ENCODE measurements around the gene CHDH. TPM values are rescaled to one million over a fixed set of nuclear protein-coding genes. Genes with fewer than 3 reads are reported as not detected.

Gene CHDH
- polyA plus RNA-seq, 2 of the 4 experiments (the other 2 are of a cell fraction), result 1.1 to 2.8 TPM

DNA sequence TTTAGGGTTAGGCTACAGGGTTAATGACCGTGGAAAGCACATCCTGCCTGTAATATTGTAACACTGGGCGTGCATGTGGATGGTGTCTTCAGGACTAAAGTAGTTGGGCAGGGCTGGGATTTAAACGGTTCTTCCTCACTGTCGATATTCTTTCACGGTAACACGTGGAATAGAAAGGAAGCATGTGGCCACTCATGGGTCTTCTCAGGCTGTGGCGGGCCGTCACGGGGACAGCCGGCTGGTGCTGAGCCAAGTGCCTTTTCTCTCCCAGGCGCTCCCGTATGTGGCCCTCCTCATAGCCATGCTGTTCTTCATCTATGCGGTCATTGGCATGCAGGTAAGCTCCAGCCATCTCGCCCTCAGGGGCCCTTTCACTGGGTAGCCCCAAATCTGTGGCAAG, 73.7 kb downstream of the CHDH start:
- TF ChIP-seq FOSL2 (IDR thresholded peaks at IDR 0.05) (no peak), FOSL2 (CRISPR knock-in tag; IDR thresholded peaks at IDR 0.05) (no peak), EHMT2 (IDR thresholded peaks at IDR 0.05; ENCODE audit: low read depth) (no peak), JUNB (IDR thresholded peaks at IDR 0.05) (no peak), KDM5A (IDR thresholded peaks at IDR 0.05) (no peak), ZFP36 (IDR thresholded peaks at IDR 0.05; ENCODE audit: borderline replicate concordance, partially characterized antibody) (no peak), RFX5 (IDR thresholded peaks at IDR 0.05) (no peak), RAD21 (conservative IDR thresholded peaks at IDR 0.05 in 1 of 2, IDR thresholded peaks at IDR 0.05 in 1 of 2) (no peak), MAZ (IDR thresholded peaks at IDR 0.05; ENCODE audit: borderline replicate concordance, low read depth, low read length) (no peak), NFE2L2 (conservative IDR thresholded peaks at IDR 0.05; ENCODE audit: low read length) (no peak)
- TF ChIP-seq, protein P1, sequence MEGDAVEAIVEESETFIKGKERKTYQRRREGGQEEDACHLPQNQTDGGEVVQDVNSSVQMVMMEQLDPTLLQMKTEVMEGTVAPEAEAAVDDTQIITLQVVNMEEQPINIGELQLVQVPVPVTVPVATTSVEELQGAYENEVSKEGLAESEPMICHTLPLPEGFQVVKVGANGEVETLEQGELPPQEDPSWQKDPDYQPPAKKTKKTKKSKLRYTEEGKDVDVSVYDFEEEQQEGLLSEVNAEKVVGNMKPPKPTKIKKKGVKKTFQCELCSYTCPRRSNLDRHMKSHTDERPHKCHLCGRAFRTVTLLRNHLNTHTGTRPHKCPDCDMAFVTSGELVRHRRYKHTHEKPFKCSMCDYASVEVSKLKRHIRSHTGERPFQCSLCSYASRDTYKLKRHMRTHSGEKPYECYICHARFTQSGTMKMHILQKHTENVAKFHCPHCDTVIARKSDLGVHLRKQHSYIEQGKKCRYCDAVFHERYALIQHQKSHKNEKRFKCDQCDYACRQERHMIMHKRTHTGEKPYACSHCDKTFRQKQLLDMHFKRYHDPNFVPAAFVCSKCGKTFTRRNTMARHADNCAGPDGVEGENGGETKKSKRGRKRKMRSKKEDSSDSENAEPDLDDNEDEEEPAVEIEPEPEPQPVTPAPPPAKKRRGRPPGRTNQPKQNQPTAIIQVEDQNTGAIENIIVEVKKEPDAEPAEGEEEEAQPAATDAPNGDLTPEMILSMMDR (IDR thresholded peaks at IDR 0.05), result no peak
- TF ChIP-seq, protein P2, sequence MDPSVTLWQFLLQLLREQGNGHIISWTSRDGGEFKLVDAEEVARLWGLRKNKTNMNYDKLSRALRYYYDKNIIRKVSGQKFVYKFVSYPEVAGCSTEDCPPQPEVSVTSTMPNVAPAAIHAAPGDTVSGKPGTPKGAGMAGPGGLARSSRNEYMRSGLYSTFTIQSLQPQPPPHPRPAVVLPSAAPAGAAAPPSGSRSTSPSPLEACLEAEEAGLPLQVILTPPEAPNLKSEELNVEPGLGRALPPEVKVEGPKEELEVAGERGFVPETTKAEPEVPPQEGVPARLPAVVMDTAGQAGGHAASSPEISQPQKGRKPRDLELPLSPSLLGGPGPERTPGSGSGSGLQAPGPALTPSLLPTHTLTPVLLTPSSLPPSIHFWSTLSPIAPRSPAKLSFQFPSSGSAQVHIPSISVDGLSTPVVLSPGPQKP (IDR thresholded peaks at IDR 0.05; ENCODE audit: low read depth, low read length), result no peak
- no peak for DNase-seq (ENCODE audit: low read depth in 1 of 2, low spot score in 1 of 2)
- FAIRE-seq, result no peak
- Histone ChIP-seq H3K27ac (no peak overlapping the region), H3K4me3 (no peak overlapping the region), H3K9me3 (no peaks in the 10 kb centered on the region), H3K4me1 (peaks cover 5% of the 10 kb centered on the region; the same call in 1 of the 3 replicates), H3K4me2 (no peak overlapping the region)
- 86% methylated on average over 14 of the region's 14 CpGs for WGBS (ENCODE audit: missing lambda C conversion rate)
- POLR2A ChIA-PET, result no interaction called here
- CTCF ChIA-PET, result no interaction called here
- ATAC-seq, result no peak

DNA sequence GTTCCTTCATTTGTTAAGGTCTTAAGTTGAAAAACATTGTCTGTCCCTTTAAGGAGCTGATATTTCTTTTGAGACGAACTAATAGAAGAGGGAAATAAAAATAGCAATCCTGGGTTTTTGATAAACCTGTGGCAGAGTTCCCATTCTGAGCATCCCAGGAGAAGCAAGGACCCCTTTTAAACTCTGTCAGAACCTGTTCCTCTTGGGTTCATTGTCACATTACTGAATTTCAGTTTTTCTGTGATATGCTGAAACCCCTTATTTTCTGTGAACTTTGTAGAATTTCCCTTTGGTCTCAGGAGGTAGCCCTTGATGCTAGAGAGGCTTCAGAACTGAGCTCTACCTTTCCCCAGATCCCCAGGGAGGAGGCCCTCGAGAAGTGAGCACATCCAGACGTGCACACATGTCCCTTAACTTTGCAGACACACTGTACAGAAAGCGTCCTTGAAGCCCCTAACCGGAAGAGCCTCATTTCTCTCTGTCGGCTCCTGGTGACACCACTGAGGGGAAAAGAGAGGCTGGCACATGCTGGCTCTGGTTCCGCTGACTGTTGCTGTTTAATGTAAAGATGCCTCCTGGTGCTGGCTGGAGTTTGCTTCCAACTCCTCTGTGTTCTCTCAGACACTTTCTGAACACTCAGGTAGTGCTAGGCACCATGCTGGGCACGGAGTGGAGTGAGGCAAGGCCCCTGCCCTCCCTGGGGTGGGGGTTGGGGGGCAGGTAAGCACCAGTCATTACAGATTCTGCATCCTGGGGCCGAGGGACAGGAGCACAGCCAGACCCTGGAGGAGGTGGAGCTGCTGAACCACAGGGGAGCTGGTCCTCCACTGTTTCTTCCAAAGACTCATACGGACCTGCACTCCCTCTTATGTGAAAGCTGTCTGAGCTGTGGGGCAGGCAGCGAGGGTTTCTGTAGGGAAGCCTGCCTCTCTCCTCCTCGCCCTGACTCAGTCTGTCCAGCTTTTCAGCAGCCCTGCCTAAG, 77.5 kb downstream of the CHDH start:
- ChIA-PET POLR2A (no interaction called here), CTCF (no interaction called here)
- Histone ChIP-seq H3K4me2 (no peak overlapping the region), H3K9me3 (no peaks in the 10 kb centered on the region), H3K27ac (no peak overlapping the region), H3K4me3 (no peak overlapping the region), H3K4me1 (peaks cover 5% of the 10 kb centered on the region; the same call in 1 of the 3 replicates)
- WGBS (ENCODE audit: missing lambda C conversion rate), result 68% methylated on average over 9 of the region's 12 CpGs
- FAIRE-seq (no peak), DNase-seq (ENCODE audit: low read depth in 1 of 2, low spot score in 1 of 2) (no peak), ATAC-seq (no peak)
- TF ChIP-seq GATA3 (IDR thresholded peaks at IDR 0.05; ENCODE audit: borderline replicate concordance) (no peak), FOSB (CRISPR knock-in tag; IDR thresholded peaks at IDR 0.05) (no peak), ZSCAN20 (CRISPR knock-in tag; IDR thresholded peaks at IDR 0.05) (no peak), HOXA7 (CRISPR knock-in tag; IDR thresholded peaks at IDR 0.05) (no peak), NR3C1 (IDR thresholded peaks at IDR 0.05) (no peak), HOXB5 (CRISPR knock-in tag; IDR thresholded peaks at IDR 0.05) (no peak), ZC3H11A (IDR thresholded peaks at IDR 0.05) (no peak), POLR2AphosphoS2 (conservative IDR thresholded peaks at IDR 0.05; ENCODE audit: low read length) (no peak), RAD21 (conservative IDR thresholded peaks at IDR 0.05 in 1 of 2, IDR thresholded peaks at IDR 0.05 in 1 of 2) (no peak), RNF2 (IDR thresholded peaks at IDR 0.05; ENCODE audit: borderline replicate concordance, low read depth) (no peak), TFCP2L1 (CRISPR knock-in tag; IDR thresholded peaks at IDR 0.05) (no peak), CEBPB (IDR thresholded peaks at IDR 0.05) (no peak)
- TF ChIP-seq, protein P3, sequence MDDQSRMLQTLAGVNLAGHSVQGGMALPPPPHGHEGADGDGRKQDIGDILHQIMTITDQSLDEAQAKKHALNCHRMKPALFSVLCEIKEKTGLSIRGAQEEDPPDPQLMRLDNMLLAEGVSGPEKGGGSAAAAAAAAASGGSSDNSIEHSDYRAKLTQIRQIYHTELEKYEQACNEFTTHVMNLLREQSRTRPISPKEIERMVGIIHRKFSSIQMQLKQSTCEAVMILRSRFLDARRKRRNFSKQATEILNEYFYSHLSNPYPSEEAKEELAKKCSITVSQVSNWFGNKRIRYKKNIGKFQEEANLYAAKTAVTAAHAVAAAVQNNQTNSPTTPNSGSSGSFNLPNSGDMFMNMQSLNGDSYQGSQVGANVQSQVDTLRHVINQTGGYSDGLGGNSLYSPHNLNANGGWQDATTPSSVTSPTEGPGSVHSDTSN (IDR thresholded peaks at IDR 0.05), result no peak

All from A549 (cell line).